ENCODE results near the gene FAF1.

DNA sequence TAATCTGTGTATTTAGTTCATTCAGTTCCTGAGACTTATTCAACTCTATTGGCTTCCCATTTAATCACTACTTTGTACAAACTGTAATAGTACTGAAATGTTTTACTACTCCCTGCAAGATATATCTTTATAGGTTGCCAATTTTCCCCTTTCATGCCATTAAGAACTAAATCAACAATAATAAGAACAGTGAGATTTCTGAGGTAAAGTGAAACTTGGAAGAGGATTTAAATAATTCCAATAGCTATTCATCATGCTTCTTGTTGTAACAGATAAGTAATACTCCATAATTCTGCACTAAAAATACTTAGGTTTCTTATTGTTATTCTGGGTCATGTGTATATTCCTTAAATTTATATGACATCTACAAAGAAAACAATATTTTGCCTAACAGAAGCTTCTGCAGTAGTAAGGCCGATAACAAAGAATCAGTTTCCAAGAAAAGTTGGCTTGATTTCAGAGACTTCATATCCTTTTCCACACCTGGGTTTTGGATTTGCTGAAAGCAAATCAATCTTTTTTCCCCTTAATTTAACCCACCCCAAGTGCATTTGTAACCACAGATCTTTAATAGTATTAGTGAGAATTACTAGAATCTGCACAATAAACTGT lies 258.3 kb downstream of the FAF1 start:
- TF ChIP-seq, protein P1, sequence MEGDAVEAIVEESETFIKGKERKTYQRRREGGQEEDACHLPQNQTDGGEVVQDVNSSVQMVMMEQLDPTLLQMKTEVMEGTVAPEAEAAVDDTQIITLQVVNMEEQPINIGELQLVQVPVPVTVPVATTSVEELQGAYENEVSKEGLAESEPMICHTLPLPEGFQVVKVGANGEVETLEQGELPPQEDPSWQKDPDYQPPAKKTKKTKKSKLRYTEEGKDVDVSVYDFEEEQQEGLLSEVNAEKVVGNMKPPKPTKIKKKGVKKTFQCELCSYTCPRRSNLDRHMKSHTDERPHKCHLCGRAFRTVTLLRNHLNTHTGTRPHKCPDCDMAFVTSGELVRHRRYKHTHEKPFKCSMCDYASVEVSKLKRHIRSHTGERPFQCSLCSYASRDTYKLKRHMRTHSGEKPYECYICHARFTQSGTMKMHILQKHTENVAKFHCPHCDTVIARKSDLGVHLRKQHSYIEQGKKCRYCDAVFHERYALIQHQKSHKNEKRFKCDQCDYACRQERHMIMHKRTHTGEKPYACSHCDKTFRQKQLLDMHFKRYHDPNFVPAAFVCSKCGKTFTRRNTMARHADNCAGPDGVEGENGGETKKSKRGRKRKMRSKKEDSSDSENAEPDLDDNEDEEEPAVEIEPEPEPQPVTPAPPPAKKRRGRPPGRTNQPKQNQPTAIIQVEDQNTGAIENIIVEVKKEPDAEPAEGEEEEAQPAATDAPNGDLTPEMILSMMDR (IDR thresholded peaks at IDR 0.05) = no peak
- no peak for TF ChIP-seq POLR2A (IDR thresholded peaks at IDR 0.05)
- no peak for TF ChIP-seq POLR2AphosphoS5 (IDR thresholded peaks at IDR 0.05)
